Progenitor cell of endocrine pancreas (in vitro differentiated cells): ENCODE measurements around the gene BARX1. TPM values are rescaled to one million over a fixed set of nuclear protein-coding genes. Genes with fewer than 3 reads are reported as not detected.
"Not testable (repeated sequence)": the region's sequence is repeated elsewhere in the genome, so short reads cannot be mapped to it uniquely, and the experiment has no call there.

Experiments used
- DNase-seq: peaks from one replicate; pipeline ENCODE4 v3.0.0; 2021; ENCODE audit warnings: low spot score; ENCODE audit not compliant: unreplicated experiment
- H3K27ac Mint-ChIP-seq: 2 replicates; pipeline ENCODE4 v1.8.0; 2021; ENCODE audit warnings: mild to moderate bottlenecking, moderate library complexity, mixed read lengths
- H3K27me3 Mint-ChIP-seq: 2 replicates; pipeline ENCODE4 v1.8.0; 2021; ENCODE audit warnings: mixed read lengths
- H3K36me3 Mint-ChIP-seq: 2 replicates; pipeline ENCODE4 v1.8.0; 2022; ENCODE audit warnings: mixed read lengths; ENCODE audit not compliant: insufficient read depth
- H3K4me1 Mint-ChIP-seq: 2 replicates; pipeline ENCODE4 v1.8.0; 2021; ENCODE audit warnings: low read depth, mixed read lengths
- H3K4me3 Mint-ChIP-seq: 2 replicates; pipeline ENCODE4 v1.8.0; 2021; ENCODE audit warnings: low read depth, mild to moderate bottlenecking, moderate library complexity, mixed read lengths
- H3K9me3 Mint-ChIP-seq: 2 replicates; pipeline ENCODE4 v1.8.0; 2021; ENCODE audit warnings: low read depth, mixed read lengths
- total RNA-seq: library from RNA; stranded (reverse); gene quantifications from 2 replicates; pipeline ENCODE4 v1.2.1, GENCODE V29; 2021
- TF ChIP-seq, protein P1 (sequence below): fragments of 200-600 bp; sonication (generic); IDR thresholded peaks from one replicate; pipeline ENCODE4 v1.5.0; 2021; ENCODE audit warnings: antibody characterized with exemption, mild to moderate bottlenecking; ENCODE audit not compliant: unreplicated experiment

The BARX1 gene
- total RNA-seq, 1 donor from 2014 or later = 0.74 TPM

DNA sequence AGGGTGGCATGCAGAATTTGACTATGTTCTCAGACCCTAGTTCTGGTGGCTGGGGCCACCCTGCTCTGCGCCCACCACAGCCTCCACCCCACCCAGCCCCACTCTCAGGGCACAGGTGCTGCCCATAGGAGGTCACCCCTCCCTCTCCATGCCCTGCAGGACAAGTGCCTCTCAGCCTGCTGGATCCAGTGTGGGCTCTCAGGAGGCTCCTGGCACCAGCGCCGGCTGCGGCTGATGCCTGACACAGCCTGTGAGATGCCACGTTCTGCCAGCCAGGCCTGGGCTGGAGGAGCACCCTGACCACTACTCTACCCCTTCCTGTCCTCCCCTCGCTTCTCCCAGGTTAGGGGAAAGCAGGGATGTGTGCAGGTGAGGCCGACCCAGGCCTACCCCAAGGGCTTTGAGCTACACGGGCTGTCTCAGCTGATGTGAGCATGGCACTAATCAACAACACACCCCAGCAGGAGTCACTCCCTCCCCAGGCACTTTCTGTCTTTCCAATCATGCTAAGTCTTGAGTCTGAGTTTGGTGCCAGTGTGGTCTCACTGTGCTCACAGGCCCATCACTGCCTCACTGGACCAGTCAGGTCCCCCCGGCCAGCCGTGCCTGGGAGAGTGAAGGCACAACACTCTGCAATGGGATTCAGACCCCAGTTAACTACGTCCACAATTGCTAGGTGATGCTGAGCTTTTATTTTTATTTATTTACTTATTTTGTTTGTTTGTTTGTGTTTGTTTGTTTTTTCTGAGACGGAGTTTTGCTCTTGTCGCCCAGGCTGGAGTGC, 12.1 kb upstream of the BARX1 start:
- H3K9me3 Mint-ChIP-seq = peaks cover 5% of the 10 kb centered on the region
- DNase-seq = no peak
- no peaks in the 10 kb centered on the region for H3K36me3 Mint-ChIP-seq
- no peaks in the 10 kb centered on the region for H3K4me1 Mint-ChIP-seq
- no peak overlapping the region for H3K4me3 Mint-ChIP-seq
- H3K27ac Mint-ChIP-seq = no peak overlapping the region
- TF ChIP-seq, protein P1, sequence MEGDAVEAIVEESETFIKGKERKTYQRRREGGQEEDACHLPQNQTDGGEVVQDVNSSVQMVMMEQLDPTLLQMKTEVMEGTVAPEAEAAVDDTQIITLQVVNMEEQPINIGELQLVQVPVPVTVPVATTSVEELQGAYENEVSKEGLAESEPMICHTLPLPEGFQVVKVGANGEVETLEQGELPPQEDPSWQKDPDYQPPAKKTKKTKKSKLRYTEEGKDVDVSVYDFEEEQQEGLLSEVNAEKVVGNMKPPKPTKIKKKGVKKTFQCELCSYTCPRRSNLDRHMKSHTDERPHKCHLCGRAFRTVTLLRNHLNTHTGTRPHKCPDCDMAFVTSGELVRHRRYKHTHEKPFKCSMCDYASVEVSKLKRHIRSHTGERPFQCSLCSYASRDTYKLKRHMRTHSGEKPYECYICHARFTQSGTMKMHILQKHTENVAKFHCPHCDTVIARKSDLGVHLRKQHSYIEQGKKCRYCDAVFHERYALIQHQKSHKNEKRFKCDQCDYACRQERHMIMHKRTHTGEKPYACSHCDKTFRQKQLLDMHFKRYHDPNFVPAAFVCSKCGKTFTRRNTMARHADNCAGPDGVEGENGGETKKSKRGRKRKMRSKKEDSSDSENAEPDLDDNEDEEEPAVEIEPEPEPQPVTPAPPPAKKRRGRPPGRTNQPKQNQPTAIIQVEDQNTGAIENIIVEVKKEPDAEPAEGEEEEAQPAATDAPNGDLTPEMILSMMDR = no peak
- H3K27me3 Mint-ChIP-seq = peaks cover 24% of the 10 kb centered on the region

DNA sequence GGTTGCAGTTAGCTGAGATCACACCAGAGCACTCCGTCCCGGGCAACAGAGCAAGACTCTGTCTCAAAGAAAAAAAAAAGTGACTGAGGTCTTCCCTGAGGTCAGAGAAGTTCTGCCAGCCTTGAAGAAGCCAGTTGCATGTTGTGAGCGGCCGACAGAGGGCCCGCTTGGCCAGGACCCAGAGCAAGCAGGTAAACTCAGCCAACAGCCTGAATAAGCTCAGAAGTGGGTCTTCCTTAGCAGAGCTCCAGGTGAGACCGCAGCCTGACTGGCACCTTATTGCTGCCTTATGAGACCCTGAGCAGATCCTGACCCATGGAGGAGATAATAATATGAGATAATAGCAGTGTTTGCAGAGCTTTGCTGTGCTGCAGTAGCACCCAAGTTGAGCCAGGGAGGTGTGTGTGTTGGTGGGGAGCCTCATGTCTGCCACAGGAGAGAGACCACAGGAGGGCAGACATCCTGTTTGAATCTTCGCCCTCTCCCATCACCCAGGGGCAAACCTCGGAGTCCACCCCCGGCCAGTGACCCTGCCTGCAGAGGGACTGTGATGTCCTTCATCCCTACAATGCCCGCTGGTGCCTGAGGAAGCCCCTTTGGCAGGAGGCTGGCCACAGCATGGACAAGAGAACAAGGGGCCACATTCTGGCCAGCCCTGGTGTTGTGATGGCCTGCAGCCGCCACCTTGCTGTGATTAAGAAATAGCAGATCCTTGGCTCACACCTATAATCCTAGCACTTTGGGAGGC, 10.8 kb upstream of the BARX1 start:
- TF ChIP-seq, protein P1 = peak; percentile 53
- H3K36me3 Mint-ChIP-seq = no peaks in the 10 kb centered on the region
- no peak overlapping the region for H3K27ac Mint-ChIP-seq
- H3K4me1 Mint-ChIP-seq = no peaks in the 10 kb centered on the region
- peaks cover 36% of the 10 kb centered on the region for H3K27me3 Mint-ChIP-seq
- no peak overlapping the region for H3K4me3 Mint-ChIP-seq
- H3K9me3 Mint-ChIP-seq = peaks cover 4% of the 10 kb centered on the region
- DNase-seq = no peak

DNA sequence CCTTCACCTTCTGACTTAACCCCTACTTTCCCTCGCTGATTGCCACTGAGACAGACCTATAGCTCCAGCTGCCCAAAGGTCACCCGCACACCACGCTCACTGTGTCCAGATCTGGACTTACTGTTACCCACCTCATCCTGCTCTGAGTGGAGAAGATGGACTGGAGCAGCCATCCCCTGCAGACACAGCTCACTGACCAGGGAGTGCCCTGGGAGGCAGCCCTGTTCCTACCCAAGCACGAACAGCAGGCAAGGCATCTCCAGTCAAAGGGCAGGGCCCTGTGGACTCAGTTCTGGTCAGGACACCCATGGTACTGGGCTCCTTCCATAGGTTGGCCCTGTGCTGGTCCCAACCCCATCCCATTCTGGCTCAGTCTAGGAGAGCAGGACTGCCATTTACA, 9.5 kb upstream of the BARX1 start:
- Mint-ChIP-seq H3K9me3 (no peaks in the 10 kb centered on the region), H3K4me1 (no peaks in the 10 kb centered on the region), H3K36me3 (no peaks in the 10 kb centered on the region), H3K27me3 (peaks cover 49% of the 10 kb centered on the region), H3K4me3 (no peak overlapping the region), H3K27ac (no peak overlapping the region)
- no peak for DNase-seq
- TF ChIP-seq, protein P1 = no peak

DNA sequence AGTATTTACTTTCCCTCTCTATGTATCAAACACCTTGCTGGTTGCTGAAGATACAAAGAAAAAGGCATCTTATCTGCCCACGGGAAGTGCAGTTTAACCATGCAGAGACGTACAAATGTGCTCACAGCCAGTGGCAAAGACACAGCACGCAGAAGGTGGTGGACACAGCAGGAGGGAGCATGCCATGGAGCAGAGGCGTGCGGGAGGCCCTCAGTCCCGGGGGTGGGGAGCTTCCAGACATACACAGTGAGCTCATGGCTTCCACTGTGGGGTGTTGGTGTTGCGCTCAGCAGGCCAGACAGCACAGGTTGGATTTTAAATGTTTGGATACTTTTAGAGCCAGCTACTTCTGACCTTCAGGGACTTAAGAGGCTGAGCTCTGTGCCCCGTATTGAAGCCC, 8.8 kb upstream of the BARX1 start:
- peaks cover 56% of the 10 kb centered on the region for H3K27me3 Mint-ChIP-seq

DNA sequence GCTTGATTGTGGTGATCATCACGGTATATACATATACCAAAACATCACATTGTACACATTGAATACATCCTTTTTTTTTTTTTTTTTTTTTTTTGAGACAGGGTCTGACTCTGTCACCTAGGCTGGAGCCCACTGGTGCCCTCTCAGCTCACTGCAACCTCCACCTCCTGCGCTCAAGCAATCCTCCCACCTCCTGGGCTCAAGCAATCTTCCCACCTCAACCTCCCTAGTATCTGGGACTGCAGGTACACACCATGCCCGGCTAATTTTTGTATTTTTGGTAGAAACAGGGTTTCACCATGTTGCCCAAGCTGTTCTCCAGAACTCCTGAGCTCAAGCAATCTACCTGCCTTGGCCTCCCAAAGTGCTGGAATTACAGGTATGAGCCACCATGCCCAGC, 8.3 kb upstream of the BARX1 start:
- not testable (repeated sequence) for H3K9me3 Mint-ChIP-seq, DNase-seq, H3K4me1 Mint-ChIP-seq, H3K4me3 Mint-ChIP-seq, H3K36me3 Mint-ChIP-seq, H3K27ac Mint-ChIP-seq
- peaks cover 60% of the 10 kb centered on the region for H3K27me3 Mint-ChIP-seq

More for the DNA sequence above, 8.8 kb upstream of the BARX1 start:
- DNase-seq = no peak
- TF ChIP-seq, protein P1 = no peak
- no peaks in the 10 kb centered on the region for H3K4me1 Mint-ChIP-seq
- no peaks in the 10 kb centered on the region for H3K36me3 Mint-ChIP-seq
- no peak overlapping the region for H3K4me3 Mint-ChIP-seq
- no peaks in the 10 kb centered on the region for H3K9me3 Mint-ChIP-seq
- no peak overlapping the region for H3K27ac Mint-ChIP-seq
